H9 (cell line): ENCODE measurements around the gene CREG2. TPM values are rescaled to one million over a fixed set of nuclear protein-coding genes. Genes with fewer than 3 reads are reported as not detected.

ENCODE experiments used
- DNase-seq: peaks from one replicate; pipeline ENCODE4 v3.0.0-alpha.2; 2017
- H2AFZ ChIP-seq: one replicate; pipeline ENCODE4 v1.6.1; 2013; ENCODE audit warnings: mild to moderate bottlenecking, low read length, control low read depth, moderate library complexity
- H2AK5ac ChIP-seq: 2 replicates; pipeline ENCODE4 v1.6.1; 2013; ENCODE audit warnings: low read length, control low read depth, mixed read lengths; ENCODE audit not compliant: insufficient read length
- H2BK120ac ChIP-seq: one replicate; pipeline ENCODE4 v1.6.1; 2013; ENCODE audit warnings: low read depth, mild to moderate bottlenecking, low read length, control low read depth, inconsistent platforms; ENCODE audit not compliant: poor library complexity, severe bottlenecking
- H2BK12ac ChIP-seq: 2 replicates; pipeline ENCODE4 v1.6.1; 2013; ENCODE audit warnings: low read length, control low read depth, mixed read lengths, low read depth; ENCODE audit not compliant: insufficient read length
- H2BK15ac ChIP-seq: 2 replicates; pipeline ENCODE4 v1.6.1; 2013; ENCODE audit warnings: low read depth, low read length, control low read depth
- H2BK20ac ChIP-seq: one replicate; pipeline ENCODE4 v1.6.1; 2013; ENCODE audit warnings: low read depth, mild to moderate bottlenecking, low read length, control low read depth, inconsistent platforms; ENCODE audit not compliant: poor library complexity, severe bottlenecking
- H2BK5ac ChIP-seq: 2 replicates; pipeline ENCODE4 v1.6.1; 2013; ENCODE audit warnings: low read length, control low read depth, mixed read lengths; ENCODE audit not compliant: insufficient read length
- H3K14ac ChIP-seq: 2 replicates; pipeline ENCODE4 v1.6.1; 2013; ENCODE audit warnings: low read length, control low read depth; ENCODE audit not compliant: insufficient read depth
- H3K18ac ChIP-seq: 2 replicates; pipeline ENCODE4 v1.6.1; 2013; ENCODE audit warnings: low read depth, mild to moderate bottlenecking, mixed read lengths, low read length, control low read depth; ENCODE audit not compliant: insufficient read length
- H3K23ac ChIP-seq: 2 replicates; pipeline ENCODE4 v1.6.1; 2013; ENCODE audit warnings: low read length, control low read depth, mixed read lengths, low read depth; ENCODE audit not compliant: insufficient read length
- H3K23me2 ChIP-seq: 2 replicates; pipeline ENCODE4 v1.6.1; 2013; ENCODE audit warnings: low read depth, mild to moderate bottlenecking, mixed read lengths, low read length, control low read depth; ENCODE audit not compliant: insufficient read length, poor library complexity, severe bottlenecking
- H3K27ac ChIP-seq: 2 replicates; pipeline ENCODE4 v1.5.1; 2013; ENCODE audit warnings: low read length, control low read depth, mixed read lengths, low read depth; ENCODE audit not compliant: insufficient read length
- H3K27me3 ChIP-seq: 2 replicates; pipeline ENCODE4 v1.6.1; 2013; ENCODE audit warnings: low read length, control low read depth, inconsistent platforms; ENCODE audit not compliant: insufficient read depth
- H3K4ac ChIP-seq: 2 replicates; pipeline ENCODE4 v1.6.1; 2013; ENCODE audit warnings: low read depth, mild to moderate bottlenecking, control low read depth, inconsistent platforms, low read length, moderate library complexity
- H3K4me1 ChIP-seq: 2 replicates; pipeline ENCODE4 v1.6.1; 2013; ENCODE audit warnings: low read length, control low read depth, inconsistent platforms; ENCODE audit not compliant: insufficient read depth
- H3K4me2 ChIP-seq: 2 replicates; pipeline ENCODE4 v1.6.1; 2013; ENCODE audit warnings: low read length, control low read depth, mixed read lengths; ENCODE audit not compliant: insufficient read length, insufficient read depth
- H3K56ac ChIP-seq: 2 replicates; pipeline ENCODE4 v1.6.1; 2013; ENCODE audit warnings: low read depth, mild to moderate bottlenecking, mixed read lengths, low read length, control low read depth; ENCODE audit not compliant: insufficient read length
- H3K79me1 ChIP-seq: 2 replicates; pipeline ENCODE4 v1.6.1; 2013; ENCODE audit warnings: low read depth, mild to moderate bottlenecking, moderate library complexity, low read length, control low read depth, inconsistent platforms; ENCODE audit not compliant: insufficient read depth, poor library complexity, severe bottlenecking
- H3K79me2 ChIP-seq: 2 replicates; pipeline ENCODE4 v1.6.1; 2013; ENCODE audit warnings: low read length, control low read depth, inconsistent platforms; ENCODE audit not compliant: insufficient read depth
- H3K9ac ChIP-seq: 2 replicates; pipeline ENCODE4 v1.6.1; 2013; ENCODE audit warnings: low read length, control low read depth, mixed read lengths; ENCODE audit not compliant: insufficient read length; ENCODE audit errors: extremely low read depth
- H3K9me3 ChIP-seq: one replicate; pipeline ENCODE4 v1.6.1; 2013; ENCODE audit warnings: low read depth, low read length, inconsistent platforms; ENCODE audit not compliant: control insufficient read depth
- H3T11ph ChIP-seq: one replicate; pipeline ENCODE4 v1.6.1; 2013; ENCODE audit warnings: mild to moderate bottlenecking, low read length, control low read depth, inconsistent platforms
- H4K20me1 ChIP-seq: one replicate; pipeline ENCODE4 v1.6.1; 2013; ENCODE audit not compliant: control insufficient read depth, insufficient read length, insufficient read depth
- H4K5ac ChIP-seq: 2 replicates; pipeline ENCODE4 v1.6.1; 2013; ENCODE audit warnings: low read depth, mild to moderate bottlenecking, mixed read lengths, low read length, control low read depth; ENCODE audit not compliant: insufficient read length
- H4K8ac ChIP-seq: replicated peaks from 2 replicates; pipeline ENCODE4 v1.6.1; 2013; ENCODE audit warnings: low read length, control low read depth, mixed read lengths, low read depth; ENCODE audit not compliant: insufficient read length
- H4K91ac ChIP-seq: 2 replicates; pipeline ENCODE4 v1.6.1; 2013; ENCODE audit warnings: low read depth, mild to moderate bottlenecking, moderate library complexity, mixed read lengths, low read length, control low read depth; ENCODE audit not compliant: insufficient read length
- H3K27ac Mint-ChIP-seq, 3 experiments: 2 replicates in 2 of 3; 3 replicates in 1 of 3; pipeline ENCODE4 v1.8.0; 2020 to 2021; ENCODE audit warnings: mixed read lengths in 3 of 3, mild to moderate bottlenecking in 1 of 3, moderate library complexity in 1 of 3
- H3K27me3 Mint-ChIP-seq: 2 replicates; pipeline ENCODE4 v1.8.0; 2021; ENCODE audit warnings: low read depth, mild to moderate bottlenecking, moderate library complexity, mixed read lengths
- H3K36me3 Mint-ChIP-seq, 3 experiments: 2 replicates in 2 of 3; 3 replicates in 1 of 3; pipeline ENCODE4 v1.8.0; 2020 to 2021; ENCODE audit warnings: low read depth in 3 of 3, mixed read lengths in 3 of 3; ENCODE audit not compliant: insufficient read depth in 1 of 3
- H3K4me1 Mint-ChIP-seq, 2 experiments: 2 replicates each; pipeline ENCODE4 v1.8.0; 2020; ENCODE audit warnings: mixed read lengths in 2 of 2
- H3K4me3 Mint-ChIP-seq, 2 experiments: 2 replicates in 1 of 2; 3 replicates in 1 of 2; pipeline ENCODE4 v1.8.0; 2020 to 2021; ENCODE audit warnings: mild to moderate bottlenecking in 2 of 2, mixed read lengths in 2 of 2, moderate library complexity in 1 of 2
- H3K9me3 Mint-ChIP-seq, 2 experiments: 2 replicates in 1 of 2; 3 replicates in 1 of 2; pipeline ENCODE4 v1.8.0; 2020; ENCODE audit warnings: mild to moderate bottlenecking in 2 of 2, mixed read lengths in 2 of 2, moderate library complexity in 1 of 2
- WGBS: extraction: QIAGEN DNeasy Blood & Tissue Kit; methylation state at CpG from one replicate; pipeline ENCODE4 v1.1.7; 2013; ENCODE audit warnings: missing lambda C conversion rate, low lambda C conversion rate, mixed read lengths; ENCODE audit not compliant: insufficient read length; ENCODE audit errors: extremely low coverage; 5-methylcytosine and 5-hydroxymethylcytosine counted together
- total RNA-seq: library from RNA; stranded (reverse); gene quantifications from 2 replicates; pipeline ENCODE4 v1.2.1, GENCODE V29; 2021
- TF ChIP-seq, protein P1 (sequence below): fragments of 200-600 bp; sonication (generic); conservative IDR thresholded peaks from 3 replicates; pipeline ENCODE4 v1.8.0; 2021; ENCODE audit warnings: antibody characterized with exemption, mild to moderate bottlenecking

Gene CREG2
- total RNA-seq, 1 experiment from 2014 or later = 0.77 TPM

GRCh38 chr2:101307503-101307902 is 79.8 kb downstream of the CREG2 start:
- Histone ChIP-seq H3K79me2 (peaks cover 24% of the 10 kb centered on the region), H3K4me1 (peaks cover 7% of the 10 kb centered on the region; the same call in 1 of the 2 replicates), H2BK120ac (no peak overlapping the region), H3T11ph (no peak overlapping the region), H3K79me1 (peaks cover 11% of the 10 kb centered on the region), H4K5ac (no peak overlapping the region), H2BK12ac (no peak overlapping the region), H4K20me1 (no peaks in the 10 kb centered on the region), H3K9ac (peak overlapping the region; percentile 74), H3K4me2 (peak overlapping the region; percentile 94), H4K91ac (no peak overlapping the region), H3K23me2 (peaks cover 17% of the 10 kb centered on the region), H2BK20ac (no peak overlapping the region), H2AK5ac (no peak overlapping the region), H2BK5ac (no peak overlapping the region), H3K4ac (no peak overlapping the region), H2BK15ac (no peak overlapping the region), H3K18ac (no peak overlapping the region), H3K56ac (no peak overlapping the region), H3K14ac (no peak overlapping the region), H4K8ac (no peak overlapping the region), H2AFZ (no peak overlapping the region), H3K23ac (no peak overlapping the region), H3K27ac (no peak overlapping the region), H3K9me3 (no peaks in the 10 kb centered on the region), H3K27me3 (no peaks in the 10 kb centered on the region)
- H3K9me3 Mint-ChIP-seq = no peaks in the 10 kb centered on the region
- TF ChIP-seq, protein P1, sequence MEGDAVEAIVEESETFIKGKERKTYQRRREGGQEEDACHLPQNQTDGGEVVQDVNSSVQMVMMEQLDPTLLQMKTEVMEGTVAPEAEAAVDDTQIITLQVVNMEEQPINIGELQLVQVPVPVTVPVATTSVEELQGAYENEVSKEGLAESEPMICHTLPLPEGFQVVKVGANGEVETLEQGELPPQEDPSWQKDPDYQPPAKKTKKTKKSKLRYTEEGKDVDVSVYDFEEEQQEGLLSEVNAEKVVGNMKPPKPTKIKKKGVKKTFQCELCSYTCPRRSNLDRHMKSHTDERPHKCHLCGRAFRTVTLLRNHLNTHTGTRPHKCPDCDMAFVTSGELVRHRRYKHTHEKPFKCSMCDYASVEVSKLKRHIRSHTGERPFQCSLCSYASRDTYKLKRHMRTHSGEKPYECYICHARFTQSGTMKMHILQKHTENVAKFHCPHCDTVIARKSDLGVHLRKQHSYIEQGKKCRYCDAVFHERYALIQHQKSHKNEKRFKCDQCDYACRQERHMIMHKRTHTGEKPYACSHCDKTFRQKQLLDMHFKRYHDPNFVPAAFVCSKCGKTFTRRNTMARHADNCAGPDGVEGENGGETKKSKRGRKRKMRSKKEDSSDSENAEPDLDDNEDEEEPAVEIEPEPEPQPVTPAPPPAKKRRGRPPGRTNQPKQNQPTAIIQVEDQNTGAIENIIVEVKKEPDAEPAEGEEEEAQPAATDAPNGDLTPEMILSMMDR = no peak
- H3K27me3 Mint-ChIP-seq = peaks cover 7% of the 10 kb centered on the region; the same call in 1 of the 2 replicates
- peak overlapping the region; percentile 82 to 92 for H3K4me3 Mint-ChIP-seq
- no peak for DNase-seq
- H3K4me1 Mint-ChIP-seq = peaks cover 33 to 34% of the 10 kb centered on the region in 2 experiments
- no CpG with 5 or more reads among the region's 9 CpGs for WGBS
- peaks cover 3 to 7% (median 7%) of the 10 kb centered on the region in 3 experiments; a peak in 6 of 7 replicates for H3K36me3 Mint-ChIP-seq
- 0 out of 7 replicates have a peak overlapping the region, but pooled peaks of 1 of the 3 experiments have one; percentile 6 for H3K27ac Mint-ChIP-seq
